Measurements from ENCODE around the gene LYL1.

- TF ChIP-seq CTCF (conservative IDR thresholded peaks at IDR 0.05; ENCODE audit: low read length) (no peak), EZH2phosphoT487 (IDR thresholded peaks at IDR 0.05; ENCODE audit: borderline replicate concordance, low read depth, low read length) (no peak)
Measured at GRCh38 chr19:13138171-13138915, 35.7 kb upstream of the LYL1 start.
